Subcutaneous adipose tissue (tissue), 4 donors: ENCODE data around the gene SYCE1. TPM values are rescaled to one million over a fixed set of nuclear protein-coding genes. Genes with fewer than 3 reads are reported as not detected.

Source experiments
- total RNA-seq, 4 donors: library from RNA; depleted of rRNA; stranded (reverse); fragments of >200 nt; gene quantifications; one replicate each; pipeline ENCODE4 v1.1.0, GENCODE V29; 2016
- TF ChIP-seq, protein P1 (sequence below): fragments of 450-650 bp; IDR thresholded peaks from one replicate; pipeline ENCODE4 v1.5.1; 2016; ENCODE audit warnings: low read depth, mild to moderate bottlenecking, control low read depth, antibody characterized with exemption, moderate library complexity

The SYCE1 gene
- total RNA-seq, 4 donors from 2014 or later, result 1.1 to 13.2 TPM; not detected in 2

- TF ChIP-seq, protein P1, sequence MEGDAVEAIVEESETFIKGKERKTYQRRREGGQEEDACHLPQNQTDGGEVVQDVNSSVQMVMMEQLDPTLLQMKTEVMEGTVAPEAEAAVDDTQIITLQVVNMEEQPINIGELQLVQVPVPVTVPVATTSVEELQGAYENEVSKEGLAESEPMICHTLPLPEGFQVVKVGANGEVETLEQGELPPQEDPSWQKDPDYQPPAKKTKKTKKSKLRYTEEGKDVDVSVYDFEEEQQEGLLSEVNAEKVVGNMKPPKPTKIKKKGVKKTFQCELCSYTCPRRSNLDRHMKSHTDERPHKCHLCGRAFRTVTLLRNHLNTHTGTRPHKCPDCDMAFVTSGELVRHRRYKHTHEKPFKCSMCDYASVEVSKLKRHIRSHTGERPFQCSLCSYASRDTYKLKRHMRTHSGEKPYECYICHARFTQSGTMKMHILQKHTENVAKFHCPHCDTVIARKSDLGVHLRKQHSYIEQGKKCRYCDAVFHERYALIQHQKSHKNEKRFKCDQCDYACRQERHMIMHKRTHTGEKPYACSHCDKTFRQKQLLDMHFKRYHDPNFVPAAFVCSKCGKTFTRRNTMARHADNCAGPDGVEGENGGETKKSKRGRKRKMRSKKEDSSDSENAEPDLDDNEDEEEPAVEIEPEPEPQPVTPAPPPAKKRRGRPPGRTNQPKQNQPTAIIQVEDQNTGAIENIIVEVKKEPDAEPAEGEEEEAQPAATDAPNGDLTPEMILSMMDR, result no peak
Measured at GRCh38 chr10:133532871-133533270, 32.5 kb downstream of the SYCE1 start.

DNA sequence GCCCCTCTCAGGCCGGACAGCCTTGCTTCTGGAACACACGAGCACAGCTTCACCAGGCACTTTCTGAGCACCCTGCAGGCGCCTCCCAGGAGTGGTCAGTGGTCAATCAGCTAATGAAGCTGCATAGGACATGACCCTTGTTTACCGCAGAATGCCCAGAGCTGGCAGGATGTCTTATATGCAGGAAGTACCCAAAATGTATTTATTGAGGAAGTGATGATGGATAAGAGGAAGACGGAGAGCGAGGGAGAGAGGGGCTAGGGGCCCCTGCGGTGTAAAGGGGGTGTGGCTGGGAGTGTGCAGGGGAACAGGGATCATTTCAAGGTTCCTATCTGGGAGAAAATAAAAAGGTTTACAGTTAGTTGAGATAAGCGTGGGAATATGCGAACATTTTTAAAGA is 34.9 kb downstream of the SYCE1 start:
- TF ChIP-seq, protein P1, result no peak

DNA sequence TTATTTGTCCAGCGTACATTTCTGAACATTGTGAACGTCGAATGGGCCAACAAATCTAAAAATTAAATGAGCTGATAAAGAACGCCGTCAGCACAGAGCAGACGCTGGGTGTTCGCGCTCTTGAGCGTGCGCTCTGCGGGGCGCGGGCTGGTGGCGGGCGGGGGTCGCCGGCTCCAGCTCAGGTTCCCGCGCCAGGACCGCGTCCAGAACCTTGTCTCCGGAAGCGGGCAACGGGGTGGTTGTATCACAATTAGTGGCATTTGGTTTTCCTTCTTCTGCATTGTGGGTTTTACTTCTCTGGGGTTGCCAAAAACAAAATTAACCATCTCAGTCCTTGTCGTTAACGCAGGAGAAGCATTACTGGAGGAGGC is 35.8 kb downstream of the SYCE1 start:
- TF ChIP-seq, protein P1, result no peak

DNA sequence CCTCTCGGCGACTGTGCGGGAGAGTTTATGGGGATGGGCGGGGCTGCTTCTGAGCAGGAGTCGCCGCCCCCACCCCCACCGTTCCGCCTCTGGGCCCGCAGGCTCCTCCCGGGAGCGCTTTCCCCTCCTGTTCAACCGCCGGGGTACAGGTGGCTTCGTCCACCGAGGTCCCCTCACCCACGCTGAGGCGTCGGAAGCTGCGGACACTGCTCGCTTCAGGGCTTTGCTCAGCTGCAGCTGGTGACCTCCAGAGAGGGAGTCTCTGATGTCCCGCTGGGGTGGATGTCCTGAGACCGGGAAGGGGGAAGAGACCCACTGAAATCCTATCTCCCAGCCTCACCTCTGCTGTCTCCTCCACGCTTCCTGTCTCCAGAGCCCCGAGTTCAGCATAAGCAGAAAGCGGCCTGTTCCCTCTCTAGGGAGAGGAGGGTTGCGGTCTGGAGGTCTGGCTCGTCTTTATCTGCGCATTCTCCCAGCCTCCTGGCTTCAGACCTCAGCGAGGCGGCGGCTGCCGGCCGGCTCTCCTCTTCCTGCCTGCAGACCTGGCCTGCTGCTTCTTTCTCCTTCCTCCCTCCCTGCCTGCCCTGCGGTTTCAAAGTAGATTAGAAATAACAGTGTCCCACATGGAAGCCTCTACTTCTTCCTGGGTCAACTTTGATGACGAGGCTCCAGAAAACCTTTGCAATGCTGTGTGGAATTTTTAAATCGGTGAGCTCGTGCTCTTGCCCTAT is 36.4 kb downstream of the SYCE1 start:
- TF ChIP-seq, protein P1, result no peak

DNA sequence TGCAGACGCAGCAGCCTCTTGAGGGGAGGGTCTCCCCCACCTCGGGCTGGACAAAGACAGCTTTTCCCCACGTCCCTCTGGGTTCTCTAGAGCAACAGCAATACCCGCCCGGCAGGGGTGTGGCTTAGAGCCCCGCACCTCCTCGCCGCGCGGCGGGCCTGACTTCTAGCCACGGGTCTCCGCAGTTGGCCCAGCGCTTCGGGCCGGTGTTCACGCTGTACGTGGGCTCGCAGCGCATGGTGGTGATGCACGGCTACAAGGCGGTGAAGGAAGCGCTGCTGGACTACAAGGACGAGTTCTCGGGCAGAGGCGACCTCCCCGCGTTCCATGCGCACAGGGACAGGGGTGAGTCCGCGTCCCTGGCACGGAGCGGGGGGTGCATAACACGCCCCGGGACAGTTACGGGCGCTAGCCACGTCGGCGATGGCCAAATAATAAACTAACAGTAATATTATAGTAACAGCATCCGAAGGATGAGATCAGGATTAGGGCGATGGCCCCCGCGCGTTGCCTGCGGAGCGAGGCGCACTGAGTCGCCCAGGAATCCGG is 37.0 kb downstream of the SYCE1 start:
- TF ChIP-seq, protein P1, result no peak

DNA sequence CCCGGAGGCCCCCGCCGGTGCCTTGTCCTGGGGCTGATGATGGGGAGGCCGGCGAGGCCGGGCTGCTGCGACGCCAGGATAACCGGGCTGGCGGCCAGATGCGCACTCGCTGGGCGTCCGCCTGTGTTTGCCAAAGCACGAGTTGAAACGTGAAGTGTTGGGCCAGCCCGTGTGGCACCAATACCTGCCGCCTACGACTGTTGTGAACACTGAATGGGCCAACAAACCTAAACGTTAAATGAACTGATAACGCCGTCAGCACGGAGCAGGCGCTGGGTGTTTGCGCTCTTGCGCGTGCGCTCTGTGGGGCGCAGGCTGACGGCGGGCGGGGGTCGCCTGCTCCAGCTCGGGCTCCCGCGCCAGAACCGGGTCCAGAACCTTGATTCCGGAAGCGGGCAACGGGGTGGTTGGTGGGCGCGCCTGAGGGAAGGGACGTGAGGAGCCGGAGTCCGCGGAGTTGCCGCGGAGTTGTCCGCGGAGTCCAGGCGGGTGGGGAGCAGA is 37.6 kb downstream of the SYCE1 start:
- TF ChIP-seq, protein P1, result no peak

GRCh38 chr10:133526957-133527588 is 38.3 kb downstream of the SYCE1 start, which contains the start of gene CYP2E1:
CYP2E1 (plus strand) TSS chr10:133527363; CDS start chr10:133527396, 33 bp downstream.
- TF ChIP-seq, protein P1, result no peak
